HEK293 (cell line): ENCODE measurements around the gene RSPH3.

Source experiments
- CTCF ChIP-seq: fragments of 450-650 bp; formaldehyde crosslinking; IDR thresholded peaks from 2 replicates; pipeline ENCODE4 v1.5.1; 2016; ENCODE audit warnings: missing biosample characterization, missing genetic modification characterization
- KLF9 ChIP-seq: fragments of 450-650 bp; formaldehyde crosslinking; IDR thresholded peaks from 2 replicates; pipeline ENCODE4 v1.5.1; 2016; ENCODE audit warnings: missing biosample characterization, missing genetic modification characterization, low read depth
- PATZ1 ChIP-seq: fragments of 450-650 bp; formaldehyde crosslinking; IDR thresholded peaks from 2 replicates; pipeline ENCODE4 v1.5.1; 2016; ENCODE audit warnings: missing biosample characterization, missing genetic modification characterization
- ZBTB21 ChIP-seq: fragments of 450-650 bp; formaldehyde crosslinking; IDR thresholded peaks from 2 replicates; pipeline ENCODE4 v1.5.1; 2017; ENCODE audit warnings: missing biosample characterization, missing genetic modification characterization
- ZBTB26 ChIP-seq: fragments of 450-650 bp; formaldehyde crosslinking; optimal IDR thresholded peaks from 2 replicates; pipeline ENCODE3; 2016; ENCODE audit warnings: missing biosample characterization, mild to moderate bottlenecking, missing genetic modification characterization
- ZFP3 ChIP-seq: fragments of 450-650 bp; formaldehyde crosslinking; IDR thresholded peaks from 2 replicates; pipeline ENCODE4 v1.5.1; 2016; ENCODE audit warnings: low read depth, missing biosample characterization, missing genetic modification characterization
- ZNF24 ChIP-seq: fragments of 450-650 bp; formaldehyde crosslinking; IDR thresholded peaks from 2 replicates; pipeline ENCODE4 v1.5.1; 2016; ENCODE audit warnings: missing biosample characterization, missing genetic modification characterization
- ZNF514 ChIP-seq: fragments of 450-650 bp; formaldehyde crosslinking; IDR thresholded peaks from 2 replicates; pipeline ENCODE4 v1.5.1; 2016; ENCODE audit warnings: missing biosample characterization, missing genetic modification characterization
- ZNF555 ChIP-seq: fragments of 450-650 bp; formaldehyde crosslinking; conservative IDR thresholded peaks from 2 replicates; pipeline ENCODE4 v1.5.1; 2017; ENCODE audit warnings: missing biosample characterization, mild to moderate bottlenecking, missing genetic modification characterization, inconsistent platforms
- ZNF561 ChIP-seq: fragments of 450-650 bp; IDR thresholded peaks from 2 replicates; pipeline ENCODE4 v1.5.1; 2018; ENCODE audit warnings: missing biosample characterization, missing genetic modification characterization, borderline replicate concordance
- ZNF654 ChIP-seq: fragments of 450-650 bp; formaldehyde crosslinking; IDR thresholded peaks from 2 replicates; pipeline ENCODE4 v1.5.1; 2016; ENCODE audit warnings: low read depth, missing biosample characterization, missing genetic modification characterization
- ZSCAN23 ChIP-seq: fragments of 450-650 bp; formaldehyde crosslinking; IDR thresholded peaks from 2 replicates; pipeline ENCODE4 v1.5.1; 2016; ENCODE audit warnings: missing biosample characterization, missing genetic modification characterization
- TF ChIP-seq, protein P1 (sequence below): fragments of 450-650 bp; formaldehyde crosslinking; IDR thresholded peaks from 2 replicates; pipeline ENCODE4 v1.5.1; 2016; ENCODE audit warnings: missing biosample characterization, missing genetic modification characterization

DNA sequence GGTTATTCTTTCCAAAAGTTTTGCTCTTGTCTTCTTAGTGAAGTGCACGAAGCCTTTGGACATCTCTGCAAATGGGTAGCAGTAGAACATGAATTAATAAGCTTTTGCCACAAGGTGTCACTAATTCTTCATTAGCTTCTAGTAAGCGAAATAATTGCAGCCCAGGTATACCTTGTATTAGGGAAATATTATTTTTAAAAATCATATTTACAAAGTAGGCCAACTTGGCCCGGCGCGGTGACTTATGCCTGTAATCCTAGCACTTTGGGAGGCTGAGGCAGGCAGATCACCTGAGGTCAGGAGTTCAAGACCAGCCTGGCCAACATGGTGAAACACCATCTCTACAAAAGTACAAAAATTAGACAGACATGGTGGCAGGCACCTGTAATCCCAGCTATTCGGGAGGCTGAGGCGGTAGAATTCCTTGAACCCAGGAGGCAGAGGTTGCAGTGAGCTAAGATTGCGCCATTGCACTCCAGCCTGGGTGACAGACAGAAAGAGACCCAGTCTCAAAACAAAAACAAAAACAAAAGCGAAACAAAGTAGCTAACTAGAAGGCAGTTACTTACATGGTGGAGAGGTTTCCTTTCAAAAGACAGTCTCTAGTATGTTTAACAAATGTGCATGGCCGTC lies 8.8 kb upstream of the RSPH3 start:
- TF ChIP-seq ZNF514 (tag by site-specific recombination) (no peak), ZBTB21 (no peak), ZFP3 (tag by site-specific recombination) (no peak), ZNF555 (tag by site-specific recombination) (no peak), ZNF654 (peak; percentile 42), KLF9 (tag by site-specific recombination) (no peak), ZNF24 (tag by site-specific recombination) (no peak), ZSCAN23 (no peak), CTCF (tag by site-specific recombination) (no peak), PATZ1 (tag by site-specific recombination) (no peak), ZNF561 (no peak), ZBTB26 (no peak)
- TF ChIP-seq, protein P1, sequence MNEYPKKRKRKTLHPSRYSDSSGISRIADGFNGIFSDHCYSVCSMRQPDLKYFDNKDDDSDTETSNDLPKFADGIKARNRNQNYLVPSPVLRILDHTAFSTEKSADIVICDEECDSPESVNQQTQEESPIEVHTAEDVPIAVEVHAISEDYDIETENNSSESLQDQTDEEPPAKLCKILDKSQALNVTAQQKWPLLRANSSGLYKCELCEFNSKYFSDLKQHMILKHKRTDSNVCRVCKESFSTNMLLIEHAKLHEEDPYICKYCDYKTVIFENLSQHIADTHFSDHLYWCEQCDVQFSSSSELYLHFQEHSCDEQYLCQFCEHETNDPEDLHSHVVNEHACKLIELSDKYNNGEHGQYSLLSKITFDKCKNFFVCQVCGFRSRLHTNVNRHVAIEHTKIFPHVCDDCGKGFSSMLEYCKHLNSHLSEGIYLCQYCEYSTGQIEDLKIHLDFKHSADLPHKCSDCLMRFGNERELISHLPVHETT (tag by site-specific recombination) = no peak
